HG03460 (cell line): ENCODE data around the gene KDR.

ENCODE experiments used
- ATAC-seq: cut with Tn5 transposase; IDR thresholded peaks from one replicate; pipeline ENCODE4 v1.9.1; 2021; ENCODE audit not compliant: unreplicated experiment

The KDR gene

GRCh38 chr4:55125087-55125721 is at the start of gene KDR:
KDR (minus strand) TSS chr4:55125595; CDS start chr4:55125293, 302 bp downstream.
- no peak for ATAC-seq

GRCh38 chr4:55173580-55173979 is 48.2 kb upstream of the KDR start:
- no peak for ATAC-seq

- no peak for ATAC-seq
Observed at GRCh38 chr4:55172694-55173287, 47.4 kb upstream of the KDR start.

GRCh38 chr4:55170462-55170861 is 45.1 kb upstream of the KDR start:
- no peak for ATAC-seq

- ATAC-seq: no peak
Observed at GRCh38 chr4:55169352-55169961, 44.1 kb upstream of the KDR start.

GRCh38 chr4:55162396-55162795 is 37.0 kb upstream of the KDR start:
- ATAC-seq: no peak

GRCh38 chr4:55161739-55162138 is 36.3 kb upstream of the KDR start:
- no peak for ATAC-seq

- no peak for ATAC-seq
Observed at GRCh38 chr4:55159851-55160250, 34.5 kb upstream of the KDR start.

- no peak for ATAC-seq
Observed at GRCh38 chr4:55158957-55159356, 33.6 kb upstream of the KDR start.

GRCh38 chr4:55157559-55158277 is 32.3 kb upstream of the KDR start:
- no peak for ATAC-seq

GRCh38 chr4:55154933-55155332 is 29.5 kb upstream of the KDR start:
- ATAC-seq: no peak

GRCh38 chr4:55154290-55154880 is 29.0 kb upstream of the KDR start:
- ATAC-seq: no peak

- no peak for ATAC-seq
Observed at GRCh38 chr4:55143858-55144257, 18.5 kb upstream of the KDR start.

GRCh38 chr4:55138367-55138766 is 13.0 kb upstream of the KDR start:
- ATAC-seq: no peak

- no peak for ATAC-seq
Observed at GRCh38 chr4:55136634-55137033, 11.2 kb upstream of the KDR start.

GRCh38 chr4:55133951-55134350 is 8.6 kb upstream of the KDR start:
- ATAC-seq: no peak

GRCh38 chr4:55132775-55133174 is 7.4 kb upstream of the KDR start:
- ATAC-seq: no peak

- no peak for ATAC-seq
Observed at GRCh38 chr4:55127521-55127920, 2.1 kb upstream of the KDR start.

- ATAC-seq: no peak
Observed at GRCh38 chr4:55127053-55127452, 1.7 kb upstream of the KDR start.

GRCh38 chr4:55125763-55126541 is 557 bp upstream of the KDR start:
- ATAC-seq: no peak
